Testis (tissue), 2 donors: ENCODE data around the gene EDNRA.

ENCODE experiments used
- CTCF ChIP-seq, 3 experiments: fragments of 450-650 bp in 2 of 3; fragments of 200-600 bp in 1 of 3; sonication (generic) in 1 of 3; IDR thresholded peaks; one replicate each; pipeline ENCODE4 v1.5.1; 2016 to 2019; ENCODE audit warnings: antibody characterized with exemption in 3 of 3, mild to moderate bottlenecking in 2 of 3, moderate library complexity in 1 of 3
- POLR2A ChIP-seq: fragments of 450-650 bp; IDR thresholded peaks from one replicate; pipeline ENCODE4 v1.6.1; 2017; ENCODE audit warnings: antibody characterized with exemption, mild to moderate bottlenecking, moderate library complexity

DNA sequence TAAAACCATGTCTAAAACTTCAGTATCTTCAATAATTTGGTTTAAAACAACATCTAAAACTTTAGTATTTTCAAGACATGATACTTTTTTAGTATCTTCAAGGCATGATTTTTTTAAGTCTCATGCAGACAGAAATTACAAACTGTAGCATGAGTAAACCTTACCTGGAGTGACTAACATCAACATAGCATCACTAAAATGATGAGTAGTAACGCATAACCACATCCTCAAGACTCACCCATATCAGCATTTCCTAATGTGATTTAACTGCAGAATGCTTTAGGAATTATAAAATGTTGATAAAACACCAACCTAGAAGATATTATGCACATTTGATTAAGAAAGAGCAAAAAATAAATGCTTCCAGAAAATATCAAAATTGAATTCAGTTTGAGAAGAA, 19.7 kb upstream of the EDNRA start:
- no peak for TF ChIP-seq POLR2A
- TF ChIP-seq CTCF (IDR thresholded peaks at IDR 0.05), result no peak
